ENCODE data around the gene TTBK1.

- TF ChIP-seq CTCF (IDR thresholded peaks at IDR 0.05) (no peak), POLR2A (IDR thresholded peaks at IDR 0.05) (no peak)
These were observed 21.4 kb downstream of the TTBK1 start for GRCh38 chr6:43264599-43265145.
